HT-29 (cell line): ENCODE results near the gene HS1BP3. TPM values are rescaled to one million over a fixed set of nuclear protein-coding genes. Genes with fewer than 3 reads are reported as not detected.
A peak's percentile ranks its signal among the peaks of the same experiment; 100 is the strongest.

Experiments used
- DNase-seq: peaks from one replicate; pipeline ENCODE4 v3.0.0-alpha.2; 2015; ENCODE audit warnings: low spot score
- total RNA-seq: library from RNA; depleted of rRNA; stranded (reverse); fragments of >200 nt; shearing (Covaris generic); gene quantifications from 2 replicates; pipeline ENCODE4 v1.2.3, GENCODE V29; 2014

The HS1BP3 gene
- total RNA-seq, 1 experiment from 2014 or later = 23.0 TPM

DNA sequence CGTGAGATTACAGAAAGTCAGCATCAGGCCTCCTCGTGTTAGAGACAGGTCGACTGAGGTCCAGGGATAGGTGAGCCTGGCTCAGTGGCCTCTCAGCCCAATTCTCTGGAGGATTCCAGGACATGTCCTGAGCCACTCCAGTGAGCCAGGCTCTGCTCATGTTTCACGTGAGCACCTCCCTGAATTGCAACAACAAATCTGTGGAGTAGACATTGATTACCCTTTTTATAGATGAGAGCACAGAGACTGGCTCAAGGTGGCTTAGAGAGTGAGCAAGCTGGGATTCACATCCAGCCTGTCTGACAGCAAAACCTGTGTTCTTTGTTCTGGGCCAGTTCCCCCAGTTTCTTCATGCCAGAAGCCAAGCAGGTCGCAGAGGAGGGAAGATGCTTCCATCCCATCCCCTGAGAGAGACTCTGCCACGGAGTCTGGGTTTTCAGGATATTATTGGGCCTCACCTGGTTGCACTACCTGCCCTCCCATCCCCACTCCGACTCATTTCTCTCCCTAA is 46.4 kb downstream of the HS1BP3 start:
- DNase-seq = no peak

GRCh38 chr2:20603791-20604190 is 47.1 kb downstream of the HS1BP3 start:
- DNase-seq = no peak

GRCh38 chr2:20602803-20603202 is 48.1 kb downstream of the HS1BP3 start:
- no peak for DNase-seq

DNA sequence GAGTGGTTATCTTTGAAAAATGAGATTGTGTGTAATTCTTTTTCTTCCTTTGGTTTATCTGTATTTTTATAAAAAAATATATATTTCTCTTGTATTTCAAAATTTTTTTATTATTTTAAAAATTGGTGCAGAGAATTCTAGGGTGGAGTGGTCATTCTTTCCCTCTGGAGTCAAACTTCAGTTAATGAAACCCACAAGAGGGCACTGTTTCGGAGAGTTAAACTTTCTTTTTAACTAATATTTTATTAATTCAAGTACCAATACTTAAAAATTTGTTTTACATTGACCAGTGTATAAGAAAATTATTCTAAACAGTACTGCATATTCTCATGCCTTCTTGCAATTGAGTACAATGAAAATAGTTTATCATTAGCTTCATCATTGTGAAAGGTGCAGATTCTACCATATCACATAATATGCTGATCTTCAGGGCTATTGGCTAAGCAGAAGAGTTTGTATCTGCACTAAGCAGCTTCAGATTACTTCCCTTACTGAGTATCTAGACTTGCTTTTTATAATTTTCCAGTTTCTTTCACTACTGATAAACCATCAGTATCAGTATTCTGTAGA is 50.1 kb downstream of the HS1BP3 start:
- DNase-seq = no peak

DNA sequence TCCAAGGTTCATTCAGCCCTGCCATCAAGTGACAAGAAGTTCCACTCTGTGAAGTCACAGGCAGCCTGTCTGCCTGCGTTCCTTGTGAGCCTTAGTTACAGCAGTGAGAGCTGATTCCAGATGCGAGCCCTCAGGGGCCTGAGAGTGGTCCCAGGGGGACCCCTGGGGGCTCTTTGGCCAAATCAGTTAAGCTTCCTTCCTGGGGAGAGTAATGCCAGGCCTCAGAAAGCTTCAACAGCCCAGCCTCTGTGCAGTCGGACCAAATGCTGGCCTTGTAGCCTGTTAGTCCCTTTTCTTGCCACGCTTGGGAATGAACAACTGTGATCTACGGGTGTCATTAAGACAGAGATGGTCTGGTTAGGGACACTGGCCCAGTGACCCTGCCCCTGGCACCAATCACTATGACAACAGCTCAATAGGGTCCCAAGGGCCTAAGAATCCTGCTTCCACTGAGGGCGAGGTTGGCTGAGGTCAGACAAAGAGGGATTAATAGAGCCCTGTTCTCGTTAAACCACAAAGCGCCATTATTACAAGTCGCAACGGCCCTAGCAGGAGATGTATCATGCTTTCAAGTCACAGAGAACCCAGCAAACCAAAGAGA is 50.9 kb downstream of the HS1BP3 start:
- DNase-seq = no peak

DNA sequence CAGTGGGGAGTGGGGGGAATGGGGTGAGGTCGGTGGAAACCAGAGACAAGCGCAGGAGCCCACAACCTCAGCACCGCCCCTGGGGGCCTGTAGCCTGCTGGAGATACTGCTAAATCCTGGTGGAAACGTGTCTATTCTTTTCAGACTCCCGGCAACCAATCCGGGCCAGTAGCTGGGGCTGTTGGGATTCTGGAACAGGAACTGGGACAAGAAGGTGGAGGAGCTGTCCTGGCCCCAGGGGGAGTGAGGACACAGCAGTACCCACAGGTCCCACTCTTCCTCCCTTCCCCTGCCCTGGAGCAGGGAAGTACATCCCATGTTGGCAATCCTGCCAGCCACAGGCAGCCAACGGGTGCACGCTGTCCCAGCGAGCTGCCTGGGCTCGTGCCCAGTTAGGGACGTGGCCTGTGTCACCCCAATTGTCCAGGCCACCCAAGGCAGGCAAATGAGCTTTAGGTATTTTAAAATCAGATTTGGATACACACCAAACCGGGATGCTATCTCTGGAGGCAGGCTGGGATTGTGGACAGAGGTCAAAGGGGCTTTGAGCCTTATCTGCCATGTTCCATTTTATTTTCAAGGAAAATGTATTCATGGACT is 51.8 kb downstream of the HS1BP3 start:
- DNase-seq = no peak

DNA sequence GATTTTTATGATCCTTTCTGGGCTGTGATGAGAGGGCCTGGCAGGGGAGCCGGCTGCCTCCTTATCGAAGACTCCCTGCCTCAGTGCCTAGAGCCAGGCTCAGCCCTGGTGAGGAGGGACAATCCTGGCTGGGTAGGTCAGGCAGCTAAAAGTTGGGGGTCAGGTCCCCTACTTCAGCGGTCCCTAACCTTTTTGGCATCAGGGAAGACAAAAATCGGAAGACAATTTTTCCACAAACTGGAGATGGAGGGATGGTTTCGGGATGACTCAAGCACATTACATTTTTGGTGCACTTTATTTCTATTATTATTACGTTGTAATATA is 53.1 kb downstream of the HS1BP3 start:
- DNase-seq = no peak

DNA sequence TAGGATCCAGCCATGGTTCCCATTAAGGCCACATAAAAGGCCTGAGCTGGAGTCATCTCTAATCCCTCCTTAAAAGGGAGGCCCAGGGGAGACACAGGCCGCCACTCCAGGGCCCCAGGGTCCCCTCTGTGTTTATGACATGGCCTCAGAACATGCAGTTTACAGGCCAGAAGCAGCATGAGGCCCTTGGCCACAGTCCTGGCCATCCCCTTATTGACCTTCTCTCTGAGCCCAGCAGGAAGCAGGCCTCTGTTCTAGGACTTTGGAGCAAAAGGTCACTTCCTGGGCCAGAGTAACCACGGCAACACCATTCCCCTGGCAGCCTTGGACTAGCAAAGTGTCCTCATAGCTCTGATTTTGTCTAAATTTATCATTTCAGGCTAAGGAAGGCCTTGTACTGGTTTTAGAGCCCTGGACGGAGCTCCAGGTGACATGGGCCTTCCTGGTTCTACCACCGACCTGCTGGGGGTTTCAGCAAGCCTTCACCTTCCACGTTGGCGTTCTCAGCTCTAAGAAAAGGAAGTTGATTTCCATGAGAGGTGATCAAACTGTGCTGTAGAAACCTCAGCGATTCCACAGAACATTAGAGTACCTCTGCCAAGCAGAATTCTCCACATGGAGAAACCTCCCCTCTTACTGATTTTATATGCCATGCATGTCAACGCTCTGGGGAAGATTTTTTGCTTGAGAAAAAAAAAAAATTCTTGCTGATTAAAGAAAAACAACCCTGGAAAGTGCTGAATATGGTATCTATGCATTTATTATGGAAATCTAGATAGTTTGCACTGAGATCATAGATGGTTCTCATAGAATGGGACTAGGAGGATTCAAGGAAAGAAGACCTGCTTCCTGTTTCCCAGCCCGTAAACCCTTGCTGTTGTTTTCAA is 53.7 kb downstream of the HS1BP3 start:
- DNase-seq = no peak

- no peak for DNase-seq
Observed at GRCh38 chr2:20596193-20596972, 54.5 kb downstream of the HS1BP3 start.

DNA sequence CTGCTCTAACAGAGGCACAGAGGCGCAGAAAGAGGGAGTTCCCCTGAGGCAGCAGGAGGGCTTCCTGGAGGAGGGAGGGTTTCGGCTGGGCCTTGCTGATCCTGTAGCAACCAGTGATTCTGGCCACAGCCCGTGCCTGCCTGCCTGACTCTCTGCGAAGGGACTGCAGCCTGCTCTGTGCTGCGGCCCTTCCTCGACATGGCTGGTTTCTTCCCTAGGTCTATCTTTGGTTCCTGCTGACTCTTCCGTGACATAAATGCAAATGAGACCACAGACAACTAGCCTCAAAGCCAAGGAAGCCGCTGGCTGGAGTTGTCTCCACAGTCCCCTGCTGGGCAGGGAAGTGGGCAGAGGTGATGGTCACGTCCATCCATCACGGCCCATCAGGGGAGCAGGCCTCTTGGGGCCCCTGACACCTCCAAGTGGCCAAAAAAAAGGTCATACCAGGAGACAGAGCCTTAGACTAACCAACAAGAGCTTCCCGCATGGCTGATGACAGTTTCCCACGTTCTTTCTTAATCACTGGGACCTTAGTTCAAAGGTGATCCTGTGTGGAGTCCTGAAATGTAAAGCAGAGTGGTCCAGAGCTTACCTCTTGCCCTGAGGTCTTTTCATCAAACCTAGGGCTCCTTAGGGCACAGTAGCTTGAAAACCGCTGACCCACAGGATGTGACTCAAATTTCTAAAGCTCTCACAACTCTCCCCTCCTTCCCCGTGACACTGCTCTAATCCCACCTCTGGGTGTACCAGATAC is 55.3 kb downstream of the HS1BP3 start:
- DNase-seq = no peak

GRCh38 chr2:20594957-20595356 is 55.9 kb downstream of the HS1BP3 start:
- DNase-seq = no peak

DNA sequence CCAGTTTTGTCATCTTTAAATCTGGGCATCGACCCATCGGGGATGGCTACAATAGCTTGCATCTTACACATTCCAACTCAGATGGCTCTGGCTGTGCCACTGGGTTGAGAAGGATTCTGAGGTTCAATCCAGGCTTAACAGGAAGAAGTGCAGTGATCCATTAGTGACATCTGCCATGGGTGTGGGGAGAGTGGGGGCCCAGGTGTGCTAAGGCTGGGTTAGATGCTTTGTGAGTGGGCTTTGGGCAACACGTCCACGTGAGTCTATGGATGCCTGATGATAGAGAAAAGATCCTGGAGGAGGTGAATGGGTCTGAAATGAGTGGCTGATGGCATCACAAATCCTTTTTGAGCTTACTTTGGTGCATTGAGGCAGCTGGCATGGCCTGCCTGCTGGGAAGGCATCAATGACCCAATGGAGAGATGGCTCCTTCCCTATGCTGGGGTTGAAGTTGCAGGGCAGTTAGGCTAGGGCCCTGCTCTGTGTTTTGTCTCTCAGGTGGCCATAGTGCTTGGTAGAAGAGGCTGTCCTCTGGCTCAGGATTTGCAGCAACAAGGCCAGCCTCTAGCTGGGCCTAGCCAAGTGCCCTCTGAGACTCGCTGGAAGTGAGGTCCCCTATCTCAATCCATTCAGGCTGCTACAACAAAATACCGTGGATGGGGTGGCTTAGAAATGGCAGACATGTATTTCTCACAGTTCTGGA is 56.7 kb downstream of the HS1BP3 start:
- DNase-seq = no peak

DNA sequence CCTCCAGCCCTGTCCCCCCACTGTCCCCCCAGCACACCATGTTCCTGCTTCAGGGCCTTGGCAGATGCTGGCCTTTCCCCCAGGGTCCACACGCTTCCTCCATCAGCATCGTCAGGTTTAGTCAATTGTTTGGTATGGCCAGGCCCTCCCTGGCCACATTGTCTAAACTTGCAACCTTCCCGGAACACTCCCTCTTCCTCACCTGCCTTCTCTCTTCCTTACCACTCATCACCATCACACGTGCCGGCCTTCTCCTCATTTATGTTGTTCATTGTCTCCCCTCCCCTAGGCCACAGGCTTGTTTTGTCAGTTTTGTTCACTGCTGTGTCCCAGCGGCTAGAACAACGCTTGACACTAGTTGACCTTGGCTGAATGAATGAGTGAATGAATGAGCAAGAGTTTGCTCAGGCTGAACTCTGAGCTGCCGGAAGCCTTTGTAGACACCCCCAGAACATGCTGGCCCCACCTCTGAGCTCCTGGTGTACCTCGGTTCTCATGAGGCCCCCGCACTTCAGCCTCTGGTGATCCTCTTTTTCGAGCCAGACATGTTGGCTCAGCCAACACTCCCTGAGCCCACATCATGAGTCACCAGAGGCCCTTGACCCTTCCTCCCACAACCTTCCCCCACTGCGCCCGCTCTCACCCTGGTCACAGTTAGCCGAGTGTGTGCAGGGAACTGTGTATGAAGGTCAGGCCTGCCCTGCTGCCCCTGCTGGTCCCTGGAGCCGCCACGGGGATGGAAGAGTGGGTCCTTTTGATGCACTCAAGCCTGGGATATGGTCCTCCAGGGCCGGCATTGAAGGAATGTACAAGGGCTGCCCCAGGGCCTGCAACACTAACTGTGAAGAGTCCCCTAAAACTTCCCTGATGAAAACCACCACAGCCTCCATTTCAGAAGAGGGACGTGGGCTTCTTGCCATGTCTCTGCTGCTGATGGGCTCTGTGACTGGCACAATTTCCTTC is 57.5 kb downstream of the HS1BP3 start:
- DNase-seq = peak; percentile 91

GRCh38 chr2:20592106-20593071 is 58.5 kb downstream of the HS1BP3 start:
- DNase-seq = no peak

DNA sequence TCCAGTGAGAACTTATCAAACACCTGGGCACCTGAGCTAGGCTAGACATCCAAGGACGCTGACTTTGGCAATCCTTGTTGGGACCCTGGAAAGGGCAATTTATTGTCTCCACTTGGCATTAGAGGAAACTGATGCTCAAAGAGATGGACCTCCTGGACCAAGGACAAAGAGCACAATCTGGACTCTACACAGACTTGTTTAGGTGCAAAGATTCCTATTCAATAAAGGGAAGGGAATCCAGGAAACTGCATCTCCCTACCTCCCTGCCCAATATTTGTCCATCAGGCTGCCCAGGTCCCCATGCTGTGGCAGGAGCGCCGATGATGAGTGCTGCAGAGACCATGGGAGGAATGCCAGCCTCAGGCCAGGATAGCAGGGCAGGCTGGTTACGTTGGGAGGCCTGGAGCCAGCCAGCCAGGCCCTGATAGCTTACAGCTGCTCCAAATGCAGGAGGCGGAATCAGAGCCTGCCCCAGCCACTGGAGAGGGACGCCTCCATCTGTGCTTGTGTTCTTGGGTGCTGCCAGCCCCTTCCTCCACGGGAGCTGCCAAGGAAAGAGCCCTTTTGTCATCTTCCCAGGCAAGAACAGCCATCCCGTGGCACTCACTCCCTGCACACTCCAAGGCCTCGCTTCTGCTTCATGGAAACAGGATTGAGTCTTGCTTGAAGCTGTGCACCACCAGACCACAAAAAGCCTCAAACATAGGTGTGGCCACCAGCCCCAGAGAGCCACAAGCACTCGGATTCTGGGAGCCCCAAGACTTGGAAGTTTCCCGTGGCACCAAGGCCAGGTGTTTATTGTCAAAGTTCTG is 60.0 kb downstream of the HS1BP3 start:
- no peak for DNase-seq

- DNase-seq = no peak
Observed at GRCh38 chr2:20589975-20590703, 60.8 kb downstream of the HS1BP3 start.
